ENCODE results near the gene CLPSL2.
A peak's percentile ranks its signal among the peaks of the same experiment; 100 is the strongest.

The CLPSL2 gene

DNA sequence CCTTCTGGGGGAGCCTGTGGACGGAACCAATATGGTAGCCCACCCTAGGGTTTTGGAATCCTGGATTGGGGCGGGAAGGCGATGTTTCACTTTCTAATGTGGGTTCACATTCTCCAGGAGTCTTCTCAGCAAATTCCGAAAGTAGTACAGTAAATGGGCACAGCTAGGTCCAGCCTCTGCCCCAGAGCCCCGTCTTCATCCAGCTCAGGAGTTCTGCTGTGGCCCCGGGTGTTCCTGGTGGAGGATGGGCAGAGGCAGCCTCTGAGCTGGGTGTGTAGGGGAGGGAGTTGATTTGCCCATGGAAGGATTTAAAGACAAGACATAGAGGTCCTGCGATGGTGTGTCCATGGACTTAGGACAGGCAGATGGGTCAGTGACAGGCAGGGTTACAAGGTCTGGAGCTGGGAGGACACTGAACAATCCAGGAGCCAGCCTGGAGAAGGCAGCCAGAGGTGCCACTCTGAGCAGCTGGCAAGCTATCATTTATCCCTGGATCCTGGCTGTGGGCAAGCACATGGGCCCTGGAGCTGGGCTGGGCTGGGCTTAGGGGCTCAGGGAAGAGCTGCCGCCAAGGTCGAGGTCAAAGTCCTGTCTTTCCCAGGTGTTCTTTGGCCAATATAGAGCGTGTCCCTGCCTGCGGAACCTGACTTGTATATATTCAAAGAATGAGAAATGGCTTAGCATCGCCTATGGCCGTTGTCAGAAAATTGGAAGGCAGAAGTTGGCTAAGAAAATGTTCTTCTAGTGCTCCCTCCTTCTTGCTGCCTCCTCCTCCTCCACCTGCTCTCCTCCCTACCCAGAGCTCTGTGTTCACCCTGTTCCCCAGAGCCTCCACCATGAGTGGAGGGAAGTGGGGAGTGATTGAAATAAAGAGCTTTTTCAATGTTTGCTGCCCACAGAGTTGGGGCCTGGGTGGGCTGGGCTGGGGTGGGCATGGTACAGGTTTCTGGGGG lies 11.1 kb downstream of the CLPSL2 start:
- DNase-seq (ENCODE audit: low read depth in 2 of 2) = no peak

DNA sequence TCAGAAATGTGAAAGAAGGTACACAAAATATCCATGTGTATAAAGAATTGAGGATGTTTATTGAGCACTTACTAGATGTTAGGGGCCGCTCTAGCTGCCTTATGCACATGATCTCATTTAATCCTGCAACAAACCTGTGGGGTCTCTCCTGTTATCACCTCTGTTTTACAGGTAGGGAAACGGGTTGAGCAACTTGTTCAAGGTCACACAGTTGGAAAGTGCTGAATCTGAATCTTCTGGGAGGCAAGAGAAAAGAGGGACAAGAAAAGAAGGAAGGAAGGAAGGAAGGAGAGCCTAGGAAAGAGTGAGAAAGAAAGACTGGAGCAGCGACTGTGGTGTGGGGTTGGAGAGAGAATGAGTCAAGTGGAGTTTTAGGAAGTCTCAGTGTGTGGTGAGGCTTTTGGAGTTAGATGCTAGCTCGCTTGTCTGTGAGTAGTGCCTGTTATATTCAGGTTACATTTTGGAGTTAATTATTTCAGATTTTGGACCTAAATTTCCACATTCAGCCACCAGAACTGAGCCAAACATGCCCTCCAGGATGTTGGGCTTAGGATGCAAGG lies 12.1 kb downstream of the CLPSL2 start:
- no peak for DNase-seq (ENCODE audit: low read depth in 2 of 2)

DNA sequence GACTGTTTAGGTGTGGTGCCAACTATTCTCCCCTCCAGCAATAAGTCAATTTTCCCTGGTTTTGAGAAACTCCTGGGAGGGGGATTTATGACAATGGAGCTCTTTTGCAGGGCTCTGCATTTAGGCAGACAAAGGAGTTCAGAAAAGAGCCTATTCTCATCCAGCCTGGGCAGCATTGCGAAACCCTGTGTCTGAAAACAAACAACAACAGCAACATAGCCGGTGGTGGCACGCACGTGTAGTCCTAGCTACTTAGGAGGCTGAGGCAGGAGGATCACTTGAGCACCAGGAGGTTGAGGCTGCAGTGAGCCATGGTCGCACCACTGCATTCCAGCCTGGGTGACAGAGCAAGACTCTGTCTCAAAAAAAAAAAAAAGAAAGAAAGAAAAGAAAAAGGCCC lies 14.3 kb downstream of the CLPSL2 start:
- no peak for DNase-seq (ENCODE audit: low read depth in 2 of 2)

DNA sequence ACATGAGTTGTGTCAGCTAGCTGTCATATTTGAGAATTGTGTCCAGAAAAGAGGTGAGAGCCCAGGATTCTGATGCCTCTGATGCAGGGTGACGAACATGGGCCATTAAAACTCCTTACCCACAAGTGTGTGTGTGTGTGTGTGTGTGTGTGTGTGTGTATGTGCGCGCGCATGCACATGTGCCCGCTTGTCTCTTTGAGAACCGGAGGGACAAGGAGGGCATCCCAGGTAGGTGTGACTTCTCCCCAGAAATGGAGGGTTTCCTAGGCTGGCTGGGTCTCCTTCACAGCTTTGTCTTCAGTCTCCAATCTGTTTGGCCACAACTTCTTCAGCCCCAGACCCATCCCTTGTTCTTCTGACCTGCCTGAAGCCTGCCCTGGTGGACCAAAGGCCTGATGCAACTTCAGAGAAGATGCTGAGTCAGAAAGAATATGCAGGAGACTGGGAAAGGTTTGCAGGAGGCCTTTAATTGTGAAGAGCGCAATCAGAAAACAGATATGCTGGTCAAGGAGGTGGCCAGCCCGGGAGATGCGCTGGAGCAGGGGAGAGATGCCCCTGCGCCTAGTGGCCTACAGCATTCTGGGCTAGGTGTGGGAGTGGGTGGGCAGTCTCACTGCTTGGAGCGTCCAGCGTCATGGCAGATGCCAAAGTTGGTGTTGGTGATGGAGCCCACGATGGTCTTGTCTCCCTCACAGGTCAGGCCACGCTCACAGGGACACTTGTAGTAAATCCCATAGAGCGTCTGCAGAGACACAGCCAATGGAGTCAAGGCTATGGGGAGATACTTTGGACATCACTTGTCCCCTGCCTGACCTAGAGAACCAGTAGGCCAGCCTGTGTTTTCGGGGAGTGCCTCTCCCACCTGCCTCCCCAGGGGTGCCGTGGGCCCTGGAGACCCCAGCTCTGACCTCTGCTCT lies 18.4 kb downstream of the CLPSL2 start:
- DNase-seq (ENCODE audit: low read depth in 2 of 2) = no peak

DNA sequence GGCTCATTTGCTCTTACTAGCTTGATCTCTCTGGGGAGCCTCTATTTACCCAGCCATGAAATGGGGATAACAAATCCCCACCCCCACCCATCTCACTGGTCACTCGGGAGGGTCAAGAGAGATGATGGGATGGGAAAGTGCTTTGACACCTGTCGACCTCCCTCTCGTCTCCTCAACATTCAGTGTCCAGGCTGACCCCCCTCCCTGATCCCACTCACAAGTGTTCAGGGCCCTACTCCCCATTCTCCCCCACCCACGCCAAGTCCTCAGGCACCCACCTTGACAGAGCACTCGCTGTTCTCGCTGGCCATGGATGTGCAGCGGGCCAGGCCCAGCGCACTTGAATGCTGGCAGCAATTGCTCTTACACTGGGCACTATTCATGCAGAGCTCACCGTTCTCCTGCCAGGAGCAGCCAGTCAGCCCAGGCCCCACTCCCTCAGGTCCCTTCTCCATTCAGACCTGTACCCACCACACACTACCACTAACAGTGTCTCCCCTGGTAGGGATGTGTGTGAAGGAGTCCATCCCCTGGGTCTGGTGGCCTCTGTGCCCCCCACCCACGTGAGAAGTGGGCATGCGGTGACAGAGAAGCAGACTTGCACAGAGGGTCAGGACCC lies 19.2 kb downstream of the CLPSL2 start:
- no peak for DNase-seq (ENCODE audit: low read depth in 2 of 2)

DNA sequence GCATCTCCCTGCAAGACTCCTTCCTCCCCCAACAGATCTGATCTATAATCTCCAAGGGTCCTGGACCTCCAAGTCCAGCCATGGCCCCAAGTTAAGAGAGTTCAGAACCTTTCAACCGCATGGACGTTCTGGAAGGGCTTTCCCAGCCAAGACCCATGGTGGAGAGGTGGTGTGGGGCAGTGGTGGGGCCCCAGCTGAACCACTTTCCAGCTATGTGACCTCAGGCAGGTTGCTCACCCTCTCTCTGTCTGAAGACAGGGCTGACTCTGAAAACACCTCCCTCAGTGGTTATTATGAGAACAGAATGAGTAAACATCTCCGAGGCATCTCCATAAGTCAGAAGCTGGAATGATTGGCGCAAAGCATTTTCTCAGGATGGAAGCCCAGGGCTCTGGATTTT lies 19.8 kb downstream of the CLPSL2 start:
- DNase-seq (ENCODE audit: low read depth in 2 of 2) = no peak

DNA sequence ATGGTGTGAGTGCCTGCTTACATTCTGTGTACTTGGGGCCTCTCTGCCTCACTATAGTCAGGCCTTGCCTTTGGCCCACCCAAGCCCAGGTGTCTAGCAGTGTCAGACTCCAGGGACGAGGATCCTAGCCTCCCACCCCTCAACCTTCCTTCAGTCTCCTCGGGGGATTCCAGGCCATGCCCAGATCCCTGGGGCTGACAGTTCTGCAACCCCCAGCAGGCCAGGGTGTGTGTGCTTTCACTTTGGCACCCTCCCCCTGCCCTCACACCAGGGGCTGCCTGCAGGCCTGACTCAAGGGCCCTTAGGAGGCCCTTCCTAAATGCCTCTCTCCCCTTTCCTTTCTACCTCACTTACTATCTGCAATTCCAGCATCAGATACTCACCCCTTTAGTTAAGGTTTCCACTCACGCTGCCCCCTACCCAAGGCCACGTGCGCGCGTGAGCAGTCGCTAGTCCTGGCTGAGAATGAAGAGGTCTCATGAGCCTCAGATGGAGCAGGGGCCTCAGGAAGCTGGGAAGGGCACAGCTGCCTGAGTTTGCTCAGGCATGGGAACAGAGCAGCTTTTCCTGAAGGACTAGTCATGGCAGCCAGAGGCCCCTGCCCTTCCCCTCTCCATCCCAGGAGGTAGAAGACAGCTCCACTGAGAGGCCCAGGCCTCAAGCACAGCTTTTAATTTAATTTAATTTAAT lies 21.6 kb downstream of the CLPSL2 start:
- DNase-seq (ENCODE audit: low read depth in 2 of 2) = no peak

DNA sequence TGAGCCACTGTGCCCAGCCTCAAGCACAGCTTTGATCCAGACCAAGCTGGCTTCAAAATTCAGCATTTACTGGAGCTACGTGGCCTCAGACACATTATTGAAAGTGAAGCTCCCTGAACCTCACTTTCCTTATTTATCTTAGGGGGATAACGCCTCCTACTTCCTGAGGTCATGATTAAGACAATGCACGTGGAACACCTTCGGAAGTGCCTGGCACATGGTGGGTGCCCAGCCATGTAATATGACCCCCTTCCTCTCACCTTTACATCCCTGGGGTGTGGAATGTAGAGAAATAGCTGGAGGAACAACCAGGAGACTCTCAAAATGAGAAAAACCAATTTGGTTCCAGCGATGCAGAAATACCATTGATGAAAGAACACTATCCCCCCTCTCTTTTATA lies 22.3 kb downstream of the CLPSL2 start:
- no peak for DNase-seq (ENCODE audit: low read depth in 2 of 2)

DNA sequence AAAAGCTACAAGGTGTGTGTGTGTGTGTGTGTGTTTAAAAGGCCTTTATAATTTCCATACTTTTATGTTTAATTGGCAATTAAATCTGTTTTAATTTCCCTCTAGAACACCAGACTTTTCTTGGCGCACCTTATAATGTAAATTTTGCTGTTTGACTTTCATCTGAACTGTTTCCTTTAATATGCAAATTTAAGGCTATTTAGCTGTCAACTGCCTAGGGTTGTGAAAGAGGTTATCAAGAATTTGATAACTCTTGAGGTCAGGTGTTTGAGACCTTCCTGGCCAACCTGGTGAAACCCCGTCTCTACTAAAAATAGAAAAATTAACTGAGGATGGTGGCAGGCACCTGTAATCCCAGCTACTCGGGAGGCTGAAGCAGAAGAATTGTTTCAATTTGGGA lies 24.8 kb downstream of the CLPSL2 start:
- DNase-seq (ENCODE audit: low read depth in 2 of 2) = no peak

DNA sequence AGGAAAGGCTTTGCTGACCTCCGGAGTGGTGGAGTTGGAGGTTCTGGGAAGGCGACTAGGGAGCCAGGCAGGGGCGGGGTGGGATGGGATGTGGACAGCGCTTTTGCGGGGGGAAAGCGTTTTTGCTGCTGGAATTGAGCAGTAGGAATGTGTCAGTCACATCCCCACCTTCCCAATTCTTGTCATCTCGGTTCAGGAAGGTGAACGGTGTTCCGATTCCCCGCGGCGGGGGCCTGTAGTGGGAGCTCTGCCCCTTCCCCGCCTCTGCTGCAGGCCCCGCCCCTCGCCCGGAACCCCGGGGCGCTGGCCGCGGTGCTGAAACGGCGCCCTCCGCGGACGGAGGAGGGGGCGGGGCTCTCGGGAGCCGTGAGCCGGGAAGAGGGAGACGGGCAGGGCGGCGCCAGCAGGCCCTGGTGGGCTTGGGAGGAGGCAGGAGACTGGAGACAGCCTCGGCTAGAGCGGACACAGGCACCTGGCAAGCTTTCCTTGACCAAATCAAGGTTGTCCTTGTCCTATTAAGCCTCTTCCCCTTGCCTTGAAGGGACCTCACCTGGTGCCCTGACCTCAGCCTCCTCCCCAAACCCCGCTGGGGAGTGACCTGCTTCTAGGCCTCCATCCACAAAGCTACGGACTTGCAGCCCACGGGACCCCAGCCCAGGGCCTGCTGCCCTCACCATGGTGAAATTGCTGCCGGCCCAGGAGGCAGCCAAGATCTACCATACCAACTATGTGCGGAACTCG lies 28.8 kb downstream of the CLPSL2 start, which contains the start of gene LHFPL5:
Gene LHFPL5, plus strand, starts transcription at position 357 of the 741 bp plus-strand sequence. Its CDS starts 319 bp downstream, at position 676.
- peak; percentile 18 to 25 for DNase-seq (ENCODE audit: low read depth in 2 of 2)

DNA sequence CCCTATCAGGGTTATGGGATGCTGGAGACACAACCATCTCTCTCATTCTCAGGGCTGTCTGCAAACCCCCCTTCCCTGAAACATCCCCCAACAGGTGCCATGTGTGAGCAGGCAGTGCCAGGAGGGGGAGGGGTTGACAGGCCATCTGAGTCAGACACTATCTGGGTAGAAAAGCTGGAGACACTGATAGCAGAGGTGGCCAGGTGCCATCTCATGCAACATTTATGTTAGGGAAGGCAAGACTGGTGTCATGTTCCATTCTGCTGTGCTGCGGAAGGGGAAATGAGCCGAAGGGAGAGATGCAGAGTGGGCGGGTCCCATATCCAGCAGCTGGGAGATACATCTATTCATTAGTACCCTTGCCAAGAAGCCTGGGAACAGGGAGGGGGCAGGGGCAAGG lies 32.3 kb downstream of the CLPSL2 start:
- DNase-seq (ENCODE audit: low read depth in 2 of 2) = no peak

DNA sequence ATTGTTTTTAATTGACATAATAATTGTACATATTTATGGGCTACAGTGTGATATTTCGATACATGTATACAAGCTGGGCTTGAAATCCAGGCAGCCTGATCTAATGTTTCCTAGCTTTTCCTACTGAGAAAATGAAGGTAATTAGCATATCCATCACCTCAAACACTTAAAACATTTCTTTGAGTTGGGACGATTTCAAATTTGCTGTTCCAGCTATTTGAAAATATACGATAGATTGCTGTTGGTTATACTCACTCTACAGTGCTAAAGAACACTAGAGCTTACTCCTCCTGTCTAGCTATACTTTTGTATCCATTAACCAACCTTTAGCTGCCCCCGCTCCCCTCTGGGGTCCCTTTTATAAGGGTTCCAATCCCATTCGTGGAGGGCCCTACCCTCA lies 33.4 kb downstream of the CLPSL2 start:
- DNase-seq (ENCODE audit: low read depth in 2 of 2) = no peak

DNA sequence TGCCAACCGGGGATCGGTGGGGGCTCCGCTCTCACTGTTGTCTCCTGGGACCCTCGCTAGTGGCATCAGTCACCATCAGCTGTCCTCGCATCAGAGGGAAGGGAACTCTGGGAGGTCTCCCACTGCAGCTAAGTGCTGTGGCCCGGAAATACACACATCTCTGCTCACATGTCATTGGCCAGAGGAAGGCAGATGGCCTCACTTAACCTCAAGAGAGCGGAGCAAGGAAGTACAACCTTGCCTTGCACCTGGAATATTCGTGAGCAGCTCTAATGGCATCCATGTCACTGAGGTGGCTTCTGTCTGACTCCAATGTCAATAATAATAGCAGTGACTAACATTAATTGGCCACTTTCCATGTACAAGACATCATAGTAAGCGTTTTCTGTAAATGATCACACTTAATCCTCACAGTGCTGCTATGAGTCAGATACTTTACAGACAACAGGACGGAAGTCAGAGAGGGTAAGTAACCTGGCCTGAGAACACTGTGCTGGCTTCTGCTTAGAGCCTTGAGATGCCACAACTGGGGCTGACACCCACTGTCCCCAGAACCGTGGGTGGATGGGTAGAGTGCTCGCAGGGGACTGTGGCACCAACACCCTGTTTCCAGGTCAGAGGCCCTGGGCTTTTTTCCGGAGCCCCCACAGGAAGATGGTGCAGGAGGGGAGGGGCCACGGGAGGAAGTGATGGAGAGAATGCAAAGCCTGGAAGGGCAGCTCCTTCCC lies 34.7 kb downstream of the CLPSL2 start:
- no peak for DNase-seq (ENCODE audit: low read depth in 2 of 2)

DNA sequence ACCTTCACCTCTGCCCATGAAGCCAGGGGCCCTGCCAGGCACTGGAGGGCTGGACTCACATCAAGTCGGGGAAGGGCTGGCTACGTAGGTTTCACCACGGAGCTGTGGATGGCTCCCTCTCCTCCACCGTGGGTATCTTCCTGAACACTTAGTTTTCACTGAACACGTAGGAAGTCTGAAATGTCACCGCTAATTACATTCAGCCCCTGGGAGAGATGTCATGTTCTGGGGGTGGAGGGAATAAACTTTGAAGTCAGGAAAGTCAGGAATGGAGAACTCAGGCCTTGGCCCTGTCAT lies 35.2 kb downstream of the CLPSL2 start:
- DNase-seq (ENCODE audit: low read depth in 2 of 2) = no peak

DNA sequence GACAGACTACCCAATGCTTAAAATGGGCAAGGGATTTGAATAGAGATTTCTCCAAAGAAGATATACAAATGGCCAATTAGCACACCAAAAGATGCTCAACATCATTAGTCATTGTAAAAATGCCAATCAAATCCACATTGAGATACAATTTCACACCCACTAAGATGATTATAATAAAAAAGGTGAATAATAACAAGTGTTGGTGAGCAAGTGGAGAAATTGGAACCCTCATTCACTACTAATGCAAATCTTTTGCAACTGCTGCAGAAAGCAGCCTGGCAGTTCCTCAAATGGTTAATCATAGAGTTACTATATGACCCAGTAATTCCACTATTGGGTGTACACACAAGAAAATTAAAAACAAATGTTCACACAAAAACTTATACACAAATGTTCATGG lies 41.1 kb downstream of the CLPSL2 start:
- DNase-seq (ENCODE audit: low read depth in 2 of 2) = no peak

DNA sequence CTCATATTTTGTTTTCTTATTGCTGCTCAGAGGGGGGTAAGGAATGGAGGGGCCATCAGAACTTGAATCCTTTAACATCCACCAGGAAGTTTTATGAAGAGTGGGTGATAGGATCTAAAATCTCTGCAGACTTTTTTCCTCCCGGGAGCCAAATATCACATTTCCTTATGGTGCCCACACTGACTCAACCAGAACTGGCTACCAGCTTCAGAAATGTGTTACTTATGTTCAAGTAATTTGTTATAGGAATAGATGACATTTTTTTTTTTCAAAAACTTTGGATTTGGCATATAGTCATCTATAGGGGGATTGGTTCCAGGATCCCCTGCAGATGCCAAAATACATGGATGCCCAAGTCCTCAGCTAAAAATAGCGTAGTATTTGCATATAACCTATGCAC lies 47.2 kb downstream of the CLPSL2 start:
- no peak for DNase-seq (ENCODE audit: low read depth in 2 of 2)

DNA sequence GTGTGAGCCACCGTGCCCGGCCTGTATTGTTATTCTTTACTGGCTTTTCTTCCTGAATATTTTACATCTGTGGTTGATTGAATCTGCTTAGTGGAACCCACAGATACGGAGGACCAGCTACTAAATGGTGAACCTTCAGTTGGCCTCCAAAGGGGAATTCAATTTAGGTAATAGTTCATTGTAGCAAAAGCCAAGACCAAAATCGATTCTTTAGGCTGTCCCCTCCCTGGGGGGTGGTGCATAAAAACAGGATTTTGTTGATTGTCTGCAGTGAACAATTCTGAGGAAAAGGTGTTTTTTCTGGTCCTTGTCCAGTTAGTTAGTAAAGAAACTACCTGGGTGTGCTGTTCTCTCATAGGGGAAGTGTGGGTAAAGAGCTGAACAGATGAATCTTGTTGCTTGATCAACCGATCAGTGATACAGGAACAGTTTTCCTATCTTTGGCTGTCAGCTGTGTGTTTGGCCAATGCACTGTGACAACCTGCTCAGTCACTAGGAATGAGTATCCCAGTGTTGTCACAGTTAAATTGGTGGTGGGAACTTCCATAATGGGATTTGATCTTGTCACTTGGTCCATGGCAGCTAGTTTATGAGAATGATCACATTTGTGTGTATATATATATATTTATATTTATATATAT lies 48.3 kb downstream of the CLPSL2 start:
- DNase-seq (ENCODE audit: low read depth in 2 of 2) = no peak
